Measurements from ENCODE around the gene SERPINE3.

DNA sequence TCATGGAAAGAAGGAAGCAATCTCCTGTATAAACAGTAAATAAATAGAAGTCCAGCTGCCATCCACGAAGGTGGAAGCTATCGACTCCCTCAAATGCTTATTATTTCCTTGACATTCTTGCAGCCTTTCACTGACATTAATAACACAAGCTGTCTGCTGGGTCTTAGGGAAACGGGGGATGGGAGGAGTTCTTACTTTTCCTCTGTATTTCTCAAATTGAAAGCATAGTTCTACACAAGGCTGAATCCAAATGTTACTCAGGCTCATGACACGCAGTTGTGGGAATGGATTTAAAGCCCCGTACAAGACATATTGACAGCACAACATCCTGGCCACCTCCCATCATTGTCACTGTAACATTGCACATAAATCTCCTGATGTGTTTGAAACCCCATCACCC is 4.0 kb downstream of the SERPINE3 start:
- TF ChIP-seq POLR2A (IDR thresholded peaks at IDR 0.05; ENCODE audit: low read depth, low read length) (no peak), CEBPB (IDR thresholded peaks at IDR 0.05; ENCODE audit: low read depth, low read length) (no peak), MAFK (IDR thresholded peaks at IDR 0.05; ENCODE audit: low read depth, low read length) (no peak), RAD21 (IDR thresholded peaks at IDR 0.05; ENCODE audit: low read length) (no peak), RFX5 (IDR thresholded peaks at IDR 0.05; ENCODE audit: low read depth, low read length) (no peak), BHLHE40 (IDR thresholded peaks at IDR 0.05; ENCODE audit: low read depth, low read length) (no peak)
- TF ChIP-seq, protein P1, sequence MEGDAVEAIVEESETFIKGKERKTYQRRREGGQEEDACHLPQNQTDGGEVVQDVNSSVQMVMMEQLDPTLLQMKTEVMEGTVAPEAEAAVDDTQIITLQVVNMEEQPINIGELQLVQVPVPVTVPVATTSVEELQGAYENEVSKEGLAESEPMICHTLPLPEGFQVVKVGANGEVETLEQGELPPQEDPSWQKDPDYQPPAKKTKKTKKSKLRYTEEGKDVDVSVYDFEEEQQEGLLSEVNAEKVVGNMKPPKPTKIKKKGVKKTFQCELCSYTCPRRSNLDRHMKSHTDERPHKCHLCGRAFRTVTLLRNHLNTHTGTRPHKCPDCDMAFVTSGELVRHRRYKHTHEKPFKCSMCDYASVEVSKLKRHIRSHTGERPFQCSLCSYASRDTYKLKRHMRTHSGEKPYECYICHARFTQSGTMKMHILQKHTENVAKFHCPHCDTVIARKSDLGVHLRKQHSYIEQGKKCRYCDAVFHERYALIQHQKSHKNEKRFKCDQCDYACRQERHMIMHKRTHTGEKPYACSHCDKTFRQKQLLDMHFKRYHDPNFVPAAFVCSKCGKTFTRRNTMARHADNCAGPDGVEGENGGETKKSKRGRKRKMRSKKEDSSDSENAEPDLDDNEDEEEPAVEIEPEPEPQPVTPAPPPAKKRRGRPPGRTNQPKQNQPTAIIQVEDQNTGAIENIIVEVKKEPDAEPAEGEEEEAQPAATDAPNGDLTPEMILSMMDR (conservative IDR thresholded peaks at IDR 0.05; ENCODE audit: low read depth, low read length), result no peak
- TF ChIP-seq, protein P2, sequence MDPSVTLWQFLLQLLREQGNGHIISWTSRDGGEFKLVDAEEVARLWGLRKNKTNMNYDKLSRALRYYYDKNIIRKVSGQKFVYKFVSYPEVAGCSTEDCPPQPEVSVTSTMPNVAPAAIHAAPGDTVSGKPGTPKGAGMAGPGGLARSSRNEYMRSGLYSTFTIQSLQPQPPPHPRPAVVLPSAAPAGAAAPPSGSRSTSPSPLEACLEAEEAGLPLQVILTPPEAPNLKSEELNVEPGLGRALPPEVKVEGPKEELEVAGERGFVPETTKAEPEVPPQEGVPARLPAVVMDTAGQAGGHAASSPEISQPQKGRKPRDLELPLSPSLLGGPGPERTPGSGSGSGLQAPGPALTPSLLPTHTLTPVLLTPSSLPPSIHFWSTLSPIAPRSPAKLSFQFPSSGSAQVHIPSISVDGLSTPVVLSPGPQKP (IDR thresholded peaks at IDR 0.05; ENCODE audit: borderline replicate concordance, low read depth, low read length), result no peak
